Measurements from ENCODE around the gene STRAP. TPM values are rescaled to one million over a fixed set of nuclear protein-coding genes. Genes with fewer than 3 reads are reported as not detected.

STRAP gene
- total RNA-seq, 2 experiments from 2014 or later: 43.1 to 107 TPM

DNA sequence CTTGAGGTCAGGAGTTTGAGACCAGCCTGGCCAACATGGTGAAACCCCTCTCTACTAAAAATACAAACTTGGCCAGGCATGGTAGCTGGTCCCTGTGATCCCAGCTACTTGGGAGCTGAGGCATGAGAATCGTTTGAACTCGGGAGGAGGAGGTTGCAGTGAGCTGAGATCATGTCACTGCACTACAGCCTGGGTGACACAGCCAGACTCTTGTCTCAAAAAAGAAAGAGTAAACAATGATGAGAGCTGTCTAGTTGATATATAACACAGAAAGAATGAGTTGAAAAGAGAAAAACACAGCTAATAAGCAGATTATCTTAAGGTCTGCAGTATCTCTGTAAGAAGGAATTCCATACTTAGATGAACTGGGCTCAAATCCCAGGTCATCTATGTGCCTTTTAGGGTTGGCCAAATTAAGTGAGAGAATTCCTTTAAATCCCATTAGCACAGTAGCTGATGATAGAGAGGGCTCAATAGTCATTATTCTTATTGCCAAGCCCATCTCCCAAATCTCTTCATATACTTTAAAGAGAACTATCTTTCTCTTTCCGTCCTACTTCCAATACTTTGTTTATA, 31.1 kb upstream of the STRAP start:
- intact Hi-C loops (cut with micrococcal nuclease; ENCODE audit: unreplicated experiment): no loop called here
- CTCF ChIA-PET (ENCODE audit: unreplicated experiment): no interaction called here
- BruUV-seq (replicated peaks): no TSS peak

DNA sequence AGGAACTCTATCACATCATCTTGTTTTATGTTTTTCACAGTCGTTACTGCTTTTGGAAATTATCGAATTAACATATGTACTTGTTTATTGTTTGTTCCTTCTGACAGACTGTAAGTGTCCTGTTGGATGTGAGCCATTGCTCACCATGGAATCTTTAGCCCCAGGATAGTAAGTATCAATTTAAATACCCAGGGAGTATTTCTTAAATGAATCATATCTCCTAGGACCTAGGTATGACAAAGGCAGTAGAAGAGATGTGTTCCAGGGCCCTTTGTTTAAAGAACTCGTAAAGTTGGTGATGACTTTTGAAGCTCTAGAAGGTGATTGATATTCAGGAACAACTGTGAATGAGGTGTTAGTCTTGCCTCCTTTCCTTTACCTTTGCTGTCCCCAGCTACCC, 30.3 kb upstream of the STRAP start:
- no TSS peak for BruUV-seq (replicated peaks)
- Histone ChIP-seq H3K27ac (ENCODE audit: low read depth, low read length, poor library complexity, severe bottlenecking) (no peak overlapping the region), H3K9me2 (ENCODE audit: insufficient read depth, low read length) (no peaks in the 10 kb centered on the region), H3K79me2 (ENCODE audit: insufficient read depth, low read depth, low read length) (no peaks in the 10 kb centered on the region), H3K4me1 (ENCODE audit: insufficient read depth, low read length, poor library complexity, severe bottlenecking) (no peaks in the 10 kb centered on the region), H3K9me3 (ENCODE audit: low read length) (no peaks in the 10 kb centered on the region), H3K36me3 (ENCODE audit: insufficient read depth, low read length) (no peaks in the 10 kb centered on the region), H2AFZ (ENCODE audit: low read length) (no peak overlapping the region), H3K4me3 (ENCODE audit: low read depth, low read length, poor library complexity, severe bottlenecking) (no peak overlapping the region), H4K20me1 (ENCODE audit: insufficient read depth, low read length) (no peaks in the 10 kb centered on the region), H3K4me2 (ENCODE audit: low read length) (no peak overlapping the region)
- POLR2A ChIA-PET: no interaction called here
- intact Hi-C loops (cut with micrococcal nuclease; ENCODE audit: unreplicated experiment): no loop called here
- TF ChIP-seq, protein P1, sequence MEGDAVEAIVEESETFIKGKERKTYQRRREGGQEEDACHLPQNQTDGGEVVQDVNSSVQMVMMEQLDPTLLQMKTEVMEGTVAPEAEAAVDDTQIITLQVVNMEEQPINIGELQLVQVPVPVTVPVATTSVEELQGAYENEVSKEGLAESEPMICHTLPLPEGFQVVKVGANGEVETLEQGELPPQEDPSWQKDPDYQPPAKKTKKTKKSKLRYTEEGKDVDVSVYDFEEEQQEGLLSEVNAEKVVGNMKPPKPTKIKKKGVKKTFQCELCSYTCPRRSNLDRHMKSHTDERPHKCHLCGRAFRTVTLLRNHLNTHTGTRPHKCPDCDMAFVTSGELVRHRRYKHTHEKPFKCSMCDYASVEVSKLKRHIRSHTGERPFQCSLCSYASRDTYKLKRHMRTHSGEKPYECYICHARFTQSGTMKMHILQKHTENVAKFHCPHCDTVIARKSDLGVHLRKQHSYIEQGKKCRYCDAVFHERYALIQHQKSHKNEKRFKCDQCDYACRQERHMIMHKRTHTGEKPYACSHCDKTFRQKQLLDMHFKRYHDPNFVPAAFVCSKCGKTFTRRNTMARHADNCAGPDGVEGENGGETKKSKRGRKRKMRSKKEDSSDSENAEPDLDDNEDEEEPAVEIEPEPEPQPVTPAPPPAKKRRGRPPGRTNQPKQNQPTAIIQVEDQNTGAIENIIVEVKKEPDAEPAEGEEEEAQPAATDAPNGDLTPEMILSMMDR (conservative IDR thresholded peaks at IDR 0.05; ENCODE audit: low read length): no peak
- TF ChIP-seq EZH2phosphoT487 (IDR thresholded peaks at IDR 0.05; ENCODE audit: borderline replicate concordance, low read depth, low read length): no peak
- CTCF ChIA-PET (ENCODE audit: unreplicated experiment): no interaction called here
- no peak for DNase-seq (ENCODE audit: low spot score)

More for the DNA sequence above, 31.1 kb upstream of the STRAP start:
- no peaks in the 10 kb centered on the region for H3K9me2 ChIP-seq (ENCODE audit: insufficient read depth, low read length)
- no peak overlapping the region for H2AFZ ChIP-seq (ENCODE audit: low read length)
- H3K36me3 ChIP-seq (ENCODE audit: insufficient read depth, low read length): no peaks in the 10 kb centered on the region
- H3K79me2 ChIP-seq (ENCODE audit: insufficient read depth, low read depth, low read length): no peaks in the 10 kb centered on the region
- POLR2A ChIA-PET: no interaction called here
- TF ChIP-seq EZH2phosphoT487 (IDR thresholded peaks at IDR 0.05; ENCODE audit: borderline replicate concordance, low read depth, low read length): no peak
- H3K4me1 ChIP-seq (ENCODE audit: insufficient read depth, low read length, poor library complexity, severe bottlenecking): no peaks in the 10 kb centered on the region
- H3K4me2 ChIP-seq (ENCODE audit: low read length): no peak overlapping the region
- H3K4me3 ChIP-seq (ENCODE audit: low read depth, low read length, poor library complexity, severe bottlenecking): no peak overlapping the region
- H3K9me3 ChIP-seq (ENCODE audit: low read length): no peaks in the 10 kb centered on the region
- H3K27ac ChIP-seq (ENCODE audit: low read depth, low read length, poor library complexity, severe bottlenecking): no peak overlapping the region
- H4K20me1 ChIP-seq (ENCODE audit: insufficient read depth, low read length): no peaks in the 10 kb centered on the region
- DNase-seq (ENCODE audit: low spot score): no peak

DNA sequence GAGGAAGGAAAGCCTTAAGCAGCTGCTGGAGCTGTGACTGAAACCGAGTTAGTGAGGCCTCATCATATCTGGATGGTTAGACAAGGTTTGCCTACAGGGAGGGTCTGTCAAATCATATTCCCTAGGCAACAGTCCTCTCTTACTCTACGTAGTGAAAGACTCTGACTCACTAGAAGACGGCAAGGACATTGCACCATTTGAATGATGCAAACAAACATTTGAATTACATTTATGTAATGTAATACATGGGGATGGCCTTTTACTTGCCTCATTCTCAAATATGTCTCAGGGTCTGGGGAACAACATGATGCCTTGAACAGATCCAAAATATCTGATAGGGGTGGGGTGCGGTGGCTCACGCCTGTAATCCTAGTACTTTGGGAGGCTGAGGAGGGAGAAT, 29.8 kb upstream of the STRAP start:
- TF ChIP-seq, protein P1 (conservative IDR thresholded peaks at IDR 0.05; ENCODE audit: low read length): no peak
- no peak for TF ChIP-seq EZH2phosphoT487 (IDR thresholded peaks at IDR 0.05; ENCODE audit: borderline replicate concordance, low read depth, low read length)
- ChIA-PET CTCF (ENCODE audit: unreplicated experiment) (no interaction called here), POLR2A (interaction anchor here (0.8 kb wide), 1 partner anchor 675 kb away, joined by 3 read pairs; no protein-coding TSS in a partner anchor)
- Histone ChIP-seq H3K9me2 (ENCODE audit: insufficient read depth, low read length) (no peaks in the 10 kb centered on the region), H3K4me1 (ENCODE audit: insufficient read depth, low read length, poor library complexity, severe bottlenecking) (no peaks in the 10 kb centered on the region), H3K4me2 (ENCODE audit: low read length) (no peak overlapping the region), H3K4me3 (ENCODE audit: low read depth, low read length, poor library complexity, severe bottlenecking) (no peak overlapping the region), H3K27ac (ENCODE audit: low read depth, low read length, poor library complexity, severe bottlenecking) (no peak overlapping the region), H2AFZ (ENCODE audit: low read length) (no peak overlapping the region), H4K20me1 (ENCODE audit: insufficient read depth, low read length) (no peaks in the 10 kb centered on the region), H3K79me2 (ENCODE audit: insufficient read depth, low read depth, low read length) (no peaks in the 10 kb centered on the region), H3K9me3 (ENCODE audit: low read length) (no peaks in the 10 kb centered on the region), H3K36me3 (ENCODE audit: insufficient read depth, low read length) (no peaks in the 10 kb centered on the region)
- no peak for DNase-seq (ENCODE audit: low spot score)
- BruUV-seq (replicated peaks): no TSS peak
- intact Hi-C loops (cut with micrococcal nuclease; ENCODE audit: unreplicated experiment): no loop called here

Measured in OCI-LY7 (cell line).